ENCODE data around the gene ERC2. TPM values are rescaled to one million over a fixed set of nuclear protein-coding genes. Genes with fewer than 3 reads are reported as not detected.

The ERC2 gene
- total RNA-seq, 1 experiment from 2014 or later: 0.77 TPM

GRCh38 chr3:55623786-55624185, 844.5 kb downstream of the ERC2 start:
- CTCF ChIA-PET: interaction anchor here (0.7 kb wide), 1 partner anchor 122 kb away, joined by 3 read pairs; no protein-coding TSS in a partner anchor
- TF ChIP-seq EZH2phosphoT487 (IDR thresholded peaks at IDR 0.05; ENCODE audit: borderline replicate concordance, low read length) (no peak), CTCF (conservative IDR thresholded peaks at IDR 0.05; ENCODE audit: low read depth, low read length) (no peak), EZH2 (IDR thresholded peaks at IDR 0.05; ENCODE audit: low read length, unreplicated experiment) (no peak)
- no peaks in the 10 kb centered on the region for H3F3A ChIP-seq (ENCODE audit: low read length, unreplicated experiment)
- no peaks in the 10 kb centered on the region for H3K9me2 ChIP-seq (replicated peaks; ENCODE audit: low read length)
- no peak overlapping the region for H3K9ac ChIP-seq (ENCODE audit: low read length)
- H3K36me3 ChIP-seq (ENCODE audit: low read depth, low read length): no peaks in the 10 kb centered on the region
- H3K9me3 ChIP-seq (ENCODE audit: low read length): no peaks in the 10 kb centered on the region
- no TSS peak for BruUV-seq (replicated peaks)
- no peaks in the 10 kb centered on the region for H3K79me2 ChIP-seq (ENCODE audit: low read length)
- H3K4me2 ChIP-seq (ENCODE audit: low read length): no peak overlapping the region
- POLR2A ChIA-PET (ENCODE audit: unreplicated experiment): no interaction called here
- H4K20me1 ChIP-seq (ENCODE audit: low read length): no peaks in the 10 kb centered on the region
- H2AFZ ChIP-seq (ENCODE audit: low read length): peak overlapping the region; percentile 14; the same call in 1 of the 2 replicates
- DNase-seq (no peak), ATAC-seq (no peak)
- intact Hi-C loops (cut with micrococcal nuclease): loop anchor here (2.0 to 5.0 kb wide), 3 partner anchors 94 to 274 kb away; no protein-coding TSS in a partner anchor
- H3K4me1 ChIP-seq (ENCODE audit: insufficient read depth, low read length): peaks cover 48% of the 10 kb centered on the region
- H3K27me3 ChIP-seq (ENCODE audit: low read length): no peaks in the 10 kb centered on the region
- no peak overlapping the region for H3K4me3 ChIP-seq (ENCODE audit: low read length)
- no peak overlapping the region for H3K27ac ChIP-seq (ENCODE audit: low read length)

GRCh38 chr3:55622733-55623132, 845.5 kb downstream of the ERC2 start:
- no peaks in the 10 kb centered on the region for H3K27me3 ChIP-seq (ENCODE audit: low read length)
- no peaks in the 10 kb centered on the region for H3K9me2 ChIP-seq (replicated peaks; ENCODE audit: low read length)
- no peak overlapping the region for H3K27ac ChIP-seq (ENCODE audit: low read length)
- BruUV-seq (replicated peaks): no TSS peak
- no peak overlapping the region for H3K9ac ChIP-seq (ENCODE audit: low read length)
- POLR2A ChIA-PET (ENCODE audit: unreplicated experiment): no interaction called here
- H4K20me1 ChIP-seq (ENCODE audit: low read length): no peaks in the 10 kb centered on the region
- ATAC-seq: no peak
- H3F3A ChIP-seq (ENCODE audit: low read length, unreplicated experiment): no peaks in the 10 kb centered on the region
- H3K36me3 ChIP-seq (ENCODE audit: low read depth, low read length): no peaks in the 10 kb centered on the region
- intact Hi-C loops (cut with micrococcal nuclease): loop anchor here (1.0 to 5.0 kb wide), 4 partner anchors 95 to 275 kb away; no protein-coding TSS in a partner anchor
- no peaks in the 10 kb centered on the region for H3K79me2 ChIP-seq (ENCODE audit: low read length)
- H3K9me3 ChIP-seq (ENCODE audit: low read length): no peaks in the 10 kb centered on the region
- no peak overlapping the region for H2AFZ ChIP-seq (ENCODE audit: low read length)
- no peak overlapping the region for H3K4me3 ChIP-seq (ENCODE audit: low read length)
- DNase-seq: no peak
- CTCF ChIA-PET: interaction anchor here (0.6 kb wide), 1 partner anchor 111 kb away, joined by 3 read pairs; no protein-coding TSS in a partner anchor
- TF ChIP-seq CTCF (conservative IDR thresholded peaks at IDR 0.05; ENCODE audit: low read depth, low read length): no peak
- no peak for TF ChIP-seq EZH2 (IDR thresholded peaks at IDR 0.05; ENCODE audit: low read length, unreplicated experiment)
- TF ChIP-seq EZH2phosphoT487 (IDR thresholded peaks at IDR 0.05; ENCODE audit: borderline replicate concordance, low read length): no peak
- H3K4me2 ChIP-seq (ENCODE audit: low read length): no peak overlapping the region; the same call in 1 of the 2 replicates
- H3K4me1 ChIP-seq (ENCODE audit: insufficient read depth, low read length): peaks cover 48% of the 10 kb centered on the region

GRCh38 chr3:55622116-55622515, 846.2 kb downstream of the ERC2 start:
- H3K4me2 ChIP-seq (ENCODE audit: low read length): no peak overlapping the region; the same call in 1 of the 2 replicates
- no peaks in the 10 kb centered on the region for H4K20me1 ChIP-seq (ENCODE audit: low read length)
- H3F3A ChIP-seq (ENCODE audit: low read length, unreplicated experiment): no peaks in the 10 kb centered on the region
- DNase-seq: peak; percentile 71
- BruUV-seq (replicated peaks): no TSS peak
- H3K27ac ChIP-seq (ENCODE audit: low read length): no peak overlapping the region
- no peak overlapping the region for H3K4me3 ChIP-seq (ENCODE audit: low read length)
- H2AFZ ChIP-seq (ENCODE audit: low read length): no peak overlapping the region
- H3K9ac ChIP-seq (ENCODE audit: low read length): no peak overlapping the region
- no peaks in the 10 kb centered on the region for H3K36me3 ChIP-seq (ENCODE audit: low read depth, low read length)
- peaks cover 48% of the 10 kb centered on the region for H3K4me1 ChIP-seq (ENCODE audit: insufficient read depth, low read length)
- intact Hi-C loops (cut with micrococcal nuclease): loop anchor here (1.0 to 5.0 kb wide), 4 partner anchors 95 to 275 kb away; no protein-coding TSS in a partner anchor
- no peaks in the 10 kb centered on the region for H3K79me2 ChIP-seq (ENCODE audit: low read length)
- CTCF ChIA-PET: interaction anchor here (0.6 to 0.7 kb wide), 2 partner anchors 39 to 206 kb away, joined by 3 read pairs; no protein-coding TSS in a partner anchor
- H3K9me3 ChIP-seq (ENCODE audit: low read length): no peaks in the 10 kb centered on the region
- peak; percentile 51 for ATAC-seq
- no peaks in the 10 kb centered on the region for H3K9me2 ChIP-seq (replicated peaks; ENCODE audit: low read length)
- TF ChIP-seq EZH2phosphoT487 (IDR thresholded peaks at IDR 0.05; ENCODE audit: borderline replicate concordance, low read length): no peak
- TF ChIP-seq CTCF (conservative IDR thresholded peaks at IDR 0.05; ENCODE audit: low read depth, low read length): peak; percentile 53
- H3K27me3 ChIP-seq (ENCODE audit: low read length): no peaks in the 10 kb centered on the region
- POLR2A ChIA-PET (ENCODE audit: unreplicated experiment): no interaction called here

All from PC-3 (cell line).